PC-9 (cell line): ENCODE results near the gene TNIP2. TPM values are rescaled to one million over a fixed set of nuclear protein-coding genes. Genes with fewer than 3 reads are reported as not detected.

ENCODE experiments used
- BruUV-seq: library from RNA; stranded (reverse); fragments of 400-500 nt; replicated peaks from 2 replicates; lab custom pipeline; 2021; lab: Mats Ljungman, UMichigan
- CTCF ChIA-PET: fragments of 300-600 bp; sonication (Branson Sonifier 250); formaldehyde crosslinking; loops from one replicate; lab custom pipeline; 2022; ENCODE audit warnings: antibody characterized with exemption; lab: Charles Lee
- POLR2A ChIA-PET: fragments of 300-600 bp; sonication (Branson Sonifier 250); formaldehyde crosslinking; loops from one replicate; lab custom pipeline; 2022; ENCODE audit warnings: antibody characterized with exemption; ENCODE audit not compliant: unreplicated experiment; lab: Charles Lee
- DNase-seq, 2 experiments: peaks; one replicate each; pipeline versions ENCODE4 v3.0.0 to v3.0.0-alpha.2; 2015 to 2022; ENCODE audit warnings: mixed read lengths in 1 of 2
- H2AFZ ChIP-seq: fragments of 200-600 bp; sonication (generic); 2 replicates; pipeline ENCODE4 v1.8.1; 2017; ENCODE audit warnings: antibody characterized with exemption
- H3F3A ChIP-seq: fragments of 200-600 bp; sonication (generic); 2 replicates; pipeline ENCODE4 v1.8.1; 2017; ENCODE audit warnings: antibody characterized with exemption, mild to moderate bottlenecking, low read depth; ENCODE audit not compliant: insufficient read depth
- H3K27ac ChIP-seq: fragments of 200-600 bp; sonication (generic); 2 replicates; pipeline ENCODE4 v1.6.1; 2016; ENCODE audit warnings: mixed run types
- H3K27me3 ChIP-seq: fragments of 200-600 bp; sonication (generic); 2 replicates; pipeline ENCODE4 v1.6.1; 2016; ENCODE audit warnings: low read depth, mixed run types; ENCODE audit not compliant: insufficient read depth
- H3K36me3 ChIP-seq: fragments of 200-600 bp; sonication (generic); 2 replicates; pipeline ENCODE4 v1.6.1; 2016; ENCODE audit warnings: low read depth, mixed run types
- H3K4me1 ChIP-seq: fragments of 200-600 bp; sonication (generic); replicated peaks from 2 replicates; pipeline ENCODE4 v1.6.1; 2016; ENCODE audit warnings: mixed run types; ENCODE audit not compliant: insufficient read depth
- H3K4me2 ChIP-seq: fragments of 200-600 bp; sonication (generic); 2 replicates; pipeline ENCODE4 v1.6.1; 2017; ENCODE audit warnings: mixed run types
- H3K4me3 ChIP-seq: fragments of 200-600 bp; sonication (generic); 2 replicates; pipeline ENCODE4 v1.6.1; 2016; ENCODE audit warnings: mixed run types
- H3K79me2 ChIP-seq: fragments of 200-600 bp; sonication (generic); 2 replicates; pipeline ENCODE4 v1.6.1; 2017; ENCODE audit warnings: low read depth, mixed run types
- H3K9me2 ChIP-seq: fragments of 200-600 bp; sonication (generic); 2 replicates; pipeline ENCODE4 v1.8.1; 2017; ENCODE audit warnings: mild to moderate bottlenecking; ENCODE audit not compliant: insufficient read depth
- H3K9me3 ChIP-seq: fragments of 200-600 bp; sonication (generic); 2 replicates; pipeline ENCODE4 v1.8.1; 2016; ENCODE audit warnings: low read depth; ENCODE audit not compliant: insufficient read depth
- H4K20me1 ChIP-seq: fragments of 200-600 bp; sonication (generic); 2 replicates; pipeline ENCODE4 v1.8.1; 2017; ENCODE audit not compliant: insufficient read depth
- CTCF ChIP-seq: fragments of 200-600 bp; sonication (generic); conservative IDR thresholded peaks from 2 replicates; pipeline ENCODE4 v1.6.1; 2017; ENCODE audit warnings: mixed run types, antibody characterized with exemption, mild to moderate bottlenecking, moderate library complexity
- EZH2 ChIP-seq: fragments of 200-600 bp; sonication (generic); IDR thresholded peaks from 2 replicates; pipeline ENCODE4 v1.8.0; 2017; ENCODE audit warnings: antibody characterized with exemption, low read depth
- intact Hi-C: fragments of 100-400 bp; cut with micrococcal nuclease; formaldehyde crosslinking; loops from one replicate; pipeline ENCODE4 v1.10.0; 2022; ENCODE audit not compliant: unreplicated experiment
- total RNA-seq: library from RNA; stranded (reverse); gene quantifications from 2 replicates; pipeline ENCODE4 v1.2.3, GENCODE V29; 2021

TNIP2 gene
- total RNA-seq, 1 experiment from 2014 or later, result 37.1 TPM

GRCh38 chr4:2714918-2715317 lies 41.2 kb downstream of the TNIP2 start:
- H3K36me3 ChIP-seq, result no peaks in the 10 kb centered on the region
- no peaks in the 10 kb centered on the region for H3K4me1 ChIP-seq
- TF ChIP-seq EZH2, result no peak
- TF ChIP-seq CTCF, result no peak
- H3K27me3 ChIP-seq, result no peaks in the 10 kb centered on the region
- POLR2A ChIA-PET, result no interaction called here
- H3K9me3 ChIP-seq, result no peaks in the 10 kb centered on the region
- H3K4me2 ChIP-seq, result no peak overlapping the region
- no peaks in the 10 kb centered on the region for H3F3A ChIP-seq
- no peaks in the 10 kb centered on the region for H3K9me2 ChIP-seq
- no peak overlapping the region for H2AFZ ChIP-seq
- H3K4me3 ChIP-seq, result no peak overlapping the region
- intact Hi-C loops, result no loop called here
- H3K79me2 ChIP-seq, result no peaks in the 10 kb centered on the region
- no TSS peak for BruUV-seq
- CTCF ChIA-PET, result no interaction called here
- H3K27ac ChIP-seq, result no peak overlapping the region
- no peak for DNase-seq
- H4K20me1 ChIP-seq, result no peaks in the 10 kb centered on the region

- H3K27ac ChIP-seq, result no peak overlapping the region
- H3K27me3 ChIP-seq, result no peaks in the 10 kb centered on the region
- BruUV-seq, result no TSS peak
- CTCF ChIA-PET, result no interaction called here
- no peaks in the 10 kb centered on the region for H3K9me3 ChIP-seq
- no peaks in the 10 kb centered on the region for H4K20me1 ChIP-seq
- H3K9me2 ChIP-seq, result no peaks in the 10 kb centered on the region
- no peak overlapping the region for H3K4me2 ChIP-seq
- no peaks in the 10 kb centered on the region for H3F3A ChIP-seq
- no peak overlapping the region for H3K4me3 ChIP-seq
- POLR2A ChIA-PET, result no interaction called here
- H3K79me2 ChIP-seq, result no peaks in the 10 kb centered on the region
- H3K36me3 ChIP-seq, result no peaks in the 10 kb centered on the region
- H2AFZ ChIP-seq, result no peak overlapping the region
- no peaks in the 10 kb centered on the region for H3K4me1 ChIP-seq
- no peak for DNase-seq
- intact Hi-C loops, result no loop called here
- TF ChIP-seq EZH2, result no peak
- TF ChIP-seq CTCF, result no peak
These were observed 41.9 kb downstream of the TNIP2 start for GRCh38 chr4:2714061-2714770.

GRCh38 chr4:2713337-2713736 lies 42.8 kb downstream of the TNIP2 start:
- Histone ChIP-seq H3K9me3 (no peaks in the 10 kb centered on the region), H4K20me1 (no peaks in the 10 kb centered on the region), H3K36me3 (no peaks in the 10 kb centered on the region), H2AFZ (no peak overlapping the region), H3K27ac (no peak overlapping the region), H3F3A (no peaks in the 10 kb centered on the region), H3K9me2 (no peaks in the 10 kb centered on the region), H3K27me3 (no peaks in the 10 kb centered on the region), H3K4me2 (no peak overlapping the region), H3K79me2 (no peaks in the 10 kb centered on the region), H3K4me1 (no peaks in the 10 kb centered on the region), H3K4me3 (no peak overlapping the region)
- ChIA-PET CTCF (no interaction called here), POLR2A (no interaction called here)
- TF ChIP-seq CTCF (no peak), EZH2 (no peak)
- intact Hi-C loops, result no loop called here
- DNase-seq, result no peak
- no TSS peak for BruUV-seq
